ENCODE data around the gene COQ10A. TPM values are rescaled to one million over a fixed set of nuclear protein-coding genes. Genes with fewer than 3 reads are reported as not detected.
A peak's percentile ranks its signal among the peaks of the same experiment; 100 is the strongest.

The COQ10A gene
- total RNA-seq, 1 experiment from 2014 or later = 26.1 TPM

- H3K23me2 ChIP-seq (ENCODE audit: insufficient read length, low read depth, low read length, poor library complexity, severe bottlenecking) = no peaks in the 10 kb centered on the region
- Mint-ChIP-seq H3K4me3 (peak within 1 kb of the TSS; percentile 93 to 97), H3K9me3 (no peaks in the 10 kb centered on the region; a peak in 1 of 5 replicates), H3K4me1 (peaks cover 20% of the 10 kb centered on the region in 2 experiments), H3K27ac (peak within 1 kb of the TSS; percentile 76 to 92 (median 82)), H3K36me3 (ENCODE audit: insufficient read depth in 1 of 3, low read depth in 3 of 3) (peaks cover 23 to 35% (median 34%) of the 10 kb centered on the region in 3 experiments; a peak in 6 of 7 replicates), H3K27me3 (ENCODE audit: low read depth) (peaks cover 2% of the 10 kb centered on the region; the same call in 1 of the 2 replicates)
- no peak within 1 kb of the TSS for H2AK5ac ChIP-seq (ENCODE audit: insufficient read length, low read length)
- no peak within 1 kb of the TSS for H2BK5ac ChIP-seq (ENCODE audit: insufficient read length, low read length)
- H3K9me3 ChIP-seq (ENCODE audit: control insufficient read depth, low read depth, low read length) = no peaks in the 10 kb centered on the region
- peak within 1 kb of the TSS; percentile 73 for H3K9ac ChIP-seq (ENCODE audit: extremely low read depth, insufficient read length, low read length)
- H2BK20ac ChIP-seq (ENCODE audit: low read depth, low read length, poor library complexity, severe bottlenecking) = no peak within 1 kb of the TSS
- H4K20me1 ChIP-seq (ENCODE audit: control insufficient read depth, insufficient read depth, insufficient read length) = no peaks in the 10 kb centered on the region
- no peak within 1 kb of the TSS for H4K91ac ChIP-seq (ENCODE audit: insufficient read length, low read depth, low read length)
- H3K4ac ChIP-seq (ENCODE audit: low read depth, low read length) = no peak within 1 kb of the TSS
- no CpG with 5 or more reads among the region's 78 CpGs for WGBS (ENCODE audit: extremely low coverage, insufficient read length, low lambda C conversion rate)
- no peaks in the 10 kb centered on the region for H3K27me3 ChIP-seq (ENCODE audit: insufficient read depth, low read length)
- H3K18ac ChIP-seq (ENCODE audit: insufficient read length, low read depth, low read length) = no peak within 1 kb of the TSS
- no peak within 1 kb of the TSS for H4K5ac ChIP-seq (ENCODE audit: insufficient read length, low read depth, low read length)
- H3K79me2 ChIP-seq (ENCODE audit: insufficient read depth, low read length) = no peaks in the 10 kb centered on the region
- no peak within 1 kb of the TSS for H3T11ph ChIP-seq (ENCODE audit: low read length)
- no peak within 1 kb of the TSS for H2BK120ac ChIP-seq (ENCODE audit: low read depth, low read length, poor library complexity, severe bottlenecking)
- no peak within 1 kb of the TSS for H3K27ac ChIP-seq (ENCODE audit: insufficient read length, low read depth, low read length)
- peak within 1 kb of the TSS; percentile 71; the same call in 1 of the 2 replicates for H3K14ac ChIP-seq (ENCODE audit: insufficient read depth, low read length)
- peak within 1 kb of the TSS; percentile 49 for H2AFZ ChIP-seq (ENCODE audit: low read length)
- TF ChIP-seq, protein P1, sequence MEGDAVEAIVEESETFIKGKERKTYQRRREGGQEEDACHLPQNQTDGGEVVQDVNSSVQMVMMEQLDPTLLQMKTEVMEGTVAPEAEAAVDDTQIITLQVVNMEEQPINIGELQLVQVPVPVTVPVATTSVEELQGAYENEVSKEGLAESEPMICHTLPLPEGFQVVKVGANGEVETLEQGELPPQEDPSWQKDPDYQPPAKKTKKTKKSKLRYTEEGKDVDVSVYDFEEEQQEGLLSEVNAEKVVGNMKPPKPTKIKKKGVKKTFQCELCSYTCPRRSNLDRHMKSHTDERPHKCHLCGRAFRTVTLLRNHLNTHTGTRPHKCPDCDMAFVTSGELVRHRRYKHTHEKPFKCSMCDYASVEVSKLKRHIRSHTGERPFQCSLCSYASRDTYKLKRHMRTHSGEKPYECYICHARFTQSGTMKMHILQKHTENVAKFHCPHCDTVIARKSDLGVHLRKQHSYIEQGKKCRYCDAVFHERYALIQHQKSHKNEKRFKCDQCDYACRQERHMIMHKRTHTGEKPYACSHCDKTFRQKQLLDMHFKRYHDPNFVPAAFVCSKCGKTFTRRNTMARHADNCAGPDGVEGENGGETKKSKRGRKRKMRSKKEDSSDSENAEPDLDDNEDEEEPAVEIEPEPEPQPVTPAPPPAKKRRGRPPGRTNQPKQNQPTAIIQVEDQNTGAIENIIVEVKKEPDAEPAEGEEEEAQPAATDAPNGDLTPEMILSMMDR (conservative IDR thresholded peaks at IDR 0.05) = peak; percentile 76
- H3K56ac ChIP-seq (ENCODE audit: insufficient read length, low read depth, low read length) = no peak within 1 kb of the TSS
- H3K79me1 ChIP-seq (ENCODE audit: insufficient read depth, low read depth, low read length, poor library complexity, severe bottlenecking) = no peaks in the 10 kb centered on the region
- no peak within 1 kb of the TSS for H2BK12ac ChIP-seq (ENCODE audit: insufficient read length, low read depth, low read length)
- H3K23ac ChIP-seq (ENCODE audit: insufficient read length, low read depth, low read length) = no peak within 1 kb of the TSS
- no peaks in the 10 kb centered on the region for H3K4me1 ChIP-seq (ENCODE audit: insufficient read depth, low read length)
- peak; percentile 79 for DNase-seq
- no peak within 1 kb of the TSS for H2BK15ac ChIP-seq (ENCODE audit: low read depth, low read length)
- H4K8ac ChIP-seq (replicated peaks; ENCODE audit: insufficient read length, low read depth, low read length) = no peak within 1 kb of the TSS
- H3K4me2 ChIP-seq (ENCODE audit: insufficient read depth, insufficient read length, low read length) = peak within 1 kb of the TSS; percentile 93
Measured at GRCh38 chr12:56258068-56258819, 8.5 kb upstream of the COQ10A start, which contains the start of gene ANKRD52. Gene ANKRD52, minus strand, starts transcription at chr12:56258384. Its CDS starts 115 bp downstream, at chr12:56258269.
